HG03039 (cell line): ENCODE data around the gene DOCK2.
"Not testable (repeated sequence)": the region's sequence is repeated elsewhere in the genome, so short reads cannot be mapped to it uniquely, and the experiment has no call there.

Source experiments
- ATAC-seq: cut with Tn5 transposase; IDR thresholded peaks from one replicate; pipeline ENCODE4 v1.9.1; 2021; ENCODE audit warnings: mild to moderate bottlenecking, moderate library complexity; ENCODE audit not compliant: unreplicated experiment

Gene DOCK2

GRCh38 chr5:169808880-169809279 is 171.8 kb downstream of the DOCK2 start:
- not testable (repeated sequence) for ATAC-seq

DNA sequence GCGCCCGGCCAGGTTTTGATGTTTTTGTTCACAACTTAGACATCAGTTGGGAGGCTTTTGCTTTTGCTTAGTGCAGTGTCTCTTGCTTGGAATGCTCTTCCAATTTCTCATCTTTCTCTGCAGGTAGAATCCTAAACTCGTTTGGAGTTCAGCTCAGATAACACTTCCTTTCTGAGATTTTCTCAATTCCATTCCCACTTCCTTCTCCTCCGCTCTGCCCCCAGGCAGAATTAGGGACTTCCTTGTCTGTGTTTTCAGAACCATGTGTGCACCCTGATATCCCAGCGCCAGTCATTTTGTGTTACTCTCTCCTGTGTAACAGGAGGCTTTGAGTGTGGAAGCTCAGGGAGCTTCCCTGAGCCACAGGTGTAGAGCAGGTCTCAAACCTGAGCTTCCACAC is 172.2 kb downstream of the DOCK2 start:
- no peak for ATAC-seq

DNA sequence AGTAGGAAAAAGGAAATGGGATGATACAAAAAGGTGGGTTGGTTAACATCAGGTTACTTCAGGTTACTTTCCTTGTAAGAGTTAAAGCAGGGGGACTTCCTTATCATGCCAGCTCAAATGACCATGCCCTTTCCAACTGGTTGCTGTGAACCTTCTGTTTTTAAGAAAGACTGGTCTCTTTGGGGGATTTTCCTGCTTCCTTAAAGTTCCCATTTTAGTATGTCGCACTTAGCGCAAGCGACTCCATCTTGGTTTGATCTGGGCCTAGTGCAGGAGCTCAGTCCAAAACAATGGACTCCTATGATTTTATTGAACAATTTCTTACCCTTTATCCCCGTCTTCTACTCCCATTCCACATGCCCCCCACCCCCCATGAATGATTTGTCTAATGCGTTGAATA is 173.4 kb downstream of the DOCK2 start:
- no peak for ATAC-seq

- ATAC-seq: no peak
Observed at GRCh38 chr5:169811023-169811422, 173.9 kb downstream of the DOCK2 start.

DNA sequence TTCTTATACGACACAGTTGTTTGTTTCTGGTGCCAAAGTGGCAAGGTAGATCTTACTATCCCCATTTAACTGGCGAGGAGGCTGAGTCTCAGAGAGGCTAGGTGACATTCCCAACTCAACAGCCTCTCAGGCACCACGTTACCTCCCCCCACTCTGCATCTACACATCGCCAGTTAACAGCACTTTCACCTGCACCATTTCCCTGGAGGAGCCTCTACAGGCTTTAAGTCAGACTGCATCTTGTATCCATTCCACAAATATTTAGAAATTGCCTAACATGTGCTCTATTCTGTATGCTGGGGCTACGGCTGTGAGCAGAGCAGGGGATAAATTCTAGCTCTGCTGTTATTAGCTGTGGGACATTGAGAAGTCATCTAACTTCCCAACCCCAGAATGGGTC is 174.6 kb downstream of the DOCK2 start:
- no peak for ATAC-seq

- no peak for ATAC-seq
Observed at GRCh38 chr5:169812786-169813185, 175.7 kb downstream of the DOCK2 start.

DNA sequence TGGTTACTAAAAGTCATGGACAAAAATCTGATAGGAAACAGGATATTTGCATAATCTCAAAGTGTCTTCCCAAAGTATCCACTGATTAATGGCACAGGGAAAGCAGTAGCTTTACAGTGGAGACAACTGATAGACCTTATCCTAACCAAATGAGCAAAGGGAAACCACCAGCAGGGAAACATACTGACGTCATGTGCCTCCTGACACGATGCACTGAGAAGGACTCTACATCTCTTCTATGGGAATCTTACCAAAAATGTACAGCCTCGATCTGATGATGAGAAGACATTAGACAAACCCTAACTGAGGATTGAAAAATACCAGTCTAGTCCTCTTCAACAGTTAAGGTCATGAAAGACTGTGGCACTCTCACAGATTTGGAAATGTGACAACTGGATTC is 177.0 kb downstream of the DOCK2 start:
- ATAC-seq: no peak

DNA sequence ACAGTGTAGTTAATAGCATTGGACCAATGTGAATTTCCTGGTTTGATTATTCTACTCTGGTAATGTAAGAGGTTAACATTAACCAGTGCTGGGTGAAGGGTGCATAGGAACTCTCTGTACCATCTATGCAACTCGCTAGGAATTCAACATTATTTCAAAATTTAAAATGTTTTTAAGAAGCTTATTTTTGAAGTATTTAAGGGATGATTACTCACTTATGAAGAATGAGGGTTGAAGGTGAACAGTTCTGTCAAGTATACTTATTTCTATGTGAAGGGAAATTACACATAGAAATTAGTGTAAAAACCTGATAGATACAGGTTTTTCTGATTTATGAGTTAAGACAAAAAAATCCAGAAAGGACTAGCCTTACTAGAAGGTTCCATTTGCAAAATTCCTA is 177.4 kb downstream of the DOCK2 start:
- no peak for ATAC-seq

DNA sequence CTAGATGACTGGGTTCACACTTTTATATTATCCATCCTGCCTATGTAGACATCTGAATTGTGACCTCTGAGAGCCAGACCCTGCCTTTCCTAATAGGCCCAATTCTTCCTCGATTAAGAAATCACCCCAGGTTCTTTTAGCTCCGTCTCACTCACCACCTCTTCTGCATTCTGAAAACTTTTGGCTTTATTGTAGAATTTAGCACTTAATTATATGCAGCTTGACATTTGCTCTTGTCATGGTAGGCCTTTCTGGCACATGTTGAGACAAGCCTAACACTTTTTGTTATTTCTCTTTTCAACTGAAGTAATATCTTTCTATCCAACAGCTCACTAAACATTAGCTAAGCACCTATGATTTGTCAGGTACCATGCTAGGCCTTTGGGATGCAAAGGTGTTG is 180.0 kb downstream of the DOCK2 start:
- ATAC-seq: no peak

DNA sequence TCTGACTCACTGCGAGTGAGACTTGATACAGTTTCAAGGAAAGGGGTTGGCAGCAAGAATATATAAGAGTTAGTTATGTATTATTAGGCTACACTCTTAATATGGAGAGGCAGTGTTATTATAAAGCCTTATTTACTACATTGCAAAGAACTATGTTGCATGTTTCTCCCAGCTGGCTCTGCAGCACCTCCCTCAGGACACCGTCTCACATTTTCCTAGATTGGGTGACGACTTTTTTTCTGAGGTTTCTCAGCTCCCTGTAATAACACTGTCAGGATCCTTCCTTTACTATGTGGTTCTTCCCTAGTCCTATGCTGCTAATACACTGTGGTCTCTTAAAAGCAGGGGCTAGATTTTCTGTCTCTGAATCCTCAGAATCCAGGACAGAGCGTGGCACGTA is 189.5 kb downstream of the DOCK2 start:
- no peak for ATAC-seq

GRCh38 chr5:169827769-169828168 is 190.7 kb downstream of the DOCK2 start:
- no peak for ATAC-seq

GRCh38 chr5:169828385-169828784 is 191.3 kb downstream of the DOCK2 start:
- ATAC-seq: peak; percentile 71

GRCh38 chr5:169831331-169831730 is 194.3 kb downstream of the DOCK2 start:
- no peak for ATAC-seq

GRCh38 chr5:169832304-169832703 is 195.2 kb downstream of the DOCK2 start:
- no peak for ATAC-seq

DNA sequence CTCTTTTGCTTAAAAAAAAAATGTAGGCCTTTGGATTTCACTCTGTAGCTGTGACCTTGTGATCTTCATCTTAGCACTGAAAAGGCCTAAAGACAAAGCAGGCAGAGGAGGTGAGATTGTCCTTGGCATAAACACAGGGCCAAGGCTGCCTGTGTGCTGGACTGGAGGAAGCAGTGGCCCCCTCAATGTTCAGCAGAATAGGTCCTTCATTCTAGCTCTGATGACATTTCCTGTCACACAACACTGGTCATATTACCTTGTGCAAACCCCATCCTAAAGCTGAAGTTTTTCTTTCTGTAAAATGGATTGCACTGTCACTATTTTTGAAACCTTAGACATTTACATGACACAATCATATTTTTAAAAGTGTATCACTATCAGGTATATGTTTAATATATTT is 195.8 kb downstream of the DOCK2 start:
- ATAC-seq: no peak

DNA sequence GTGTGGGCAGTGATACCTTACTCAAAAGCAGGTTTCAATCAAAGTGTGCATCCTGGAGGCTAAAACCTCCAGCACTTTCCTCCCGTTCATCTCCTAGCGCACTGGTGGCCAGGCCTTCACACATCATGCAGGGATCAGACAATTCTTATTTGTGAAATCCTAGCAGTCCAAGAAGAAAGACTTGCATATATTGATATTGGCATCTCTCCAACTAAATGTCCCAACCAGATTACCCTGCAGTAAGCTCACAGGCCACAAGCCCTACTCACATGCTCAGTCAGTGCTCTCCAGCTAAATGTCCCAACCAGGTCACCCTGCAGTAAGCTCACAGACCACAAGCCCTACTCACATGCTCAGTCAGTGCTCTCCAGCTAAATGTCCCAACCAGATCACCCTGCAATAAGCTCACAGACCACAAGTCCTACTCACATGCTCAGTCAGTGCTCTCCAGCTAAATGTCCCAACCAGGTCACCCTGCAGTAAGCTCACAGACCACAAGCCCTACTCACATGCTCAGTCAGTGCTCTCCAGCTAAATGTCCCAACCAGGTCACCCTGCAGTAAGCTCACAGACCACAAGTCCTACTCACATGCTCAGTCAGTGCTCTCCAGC is 196.7 kb downstream of the DOCK2 start:
- not testable (repeated sequence) for ATAC-seq

DNA sequence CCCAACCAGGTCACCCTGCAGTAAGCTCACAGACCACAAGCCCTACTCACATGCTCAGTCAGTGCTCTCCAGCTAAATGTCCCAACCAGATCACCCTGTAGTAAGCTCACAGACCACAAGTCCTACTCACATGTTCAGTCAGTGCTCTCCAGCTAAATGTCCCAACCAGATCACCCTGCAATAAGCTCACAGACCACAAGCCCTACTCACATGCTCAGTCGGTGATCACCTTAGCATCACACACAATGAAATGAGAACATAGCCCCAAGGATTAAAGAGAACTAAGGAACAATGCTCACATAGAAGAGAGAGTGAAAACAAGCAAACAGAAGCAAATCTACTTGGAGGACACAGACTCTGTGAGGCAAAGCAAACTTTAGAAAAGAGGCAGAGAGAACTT is 197.5 kb downstream of the DOCK2 start:
- ATAC-seq: not testable (repeated sequence)

GRCh38 chr5:169836835-169837536 is 199.9 kb downstream of the DOCK2 start:
- no peak for ATAC-seq

GRCh38 chr5:169837686-169838085 is 200.6 kb downstream of the DOCK2 start:
- ATAC-seq: no peak

DNA sequence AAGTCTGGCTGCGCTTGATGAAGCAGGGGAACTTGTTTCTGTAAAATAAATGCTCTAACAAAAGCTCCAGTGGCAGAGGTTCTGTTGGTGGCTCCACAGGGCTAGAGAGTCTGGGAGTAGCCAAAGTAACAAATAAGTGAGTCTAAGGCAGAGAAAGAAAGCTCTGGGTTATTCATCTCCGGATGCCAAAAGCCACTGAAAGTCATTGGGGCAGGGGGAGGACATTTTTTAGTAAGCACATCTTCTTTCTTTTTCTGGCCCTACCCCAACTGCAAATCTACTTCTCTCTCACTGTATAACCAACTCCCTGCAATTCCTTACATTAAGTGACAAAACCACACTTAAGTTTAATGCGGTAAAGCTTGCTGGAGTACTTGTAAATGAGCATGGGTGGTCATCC is 201.6 kb downstream of the DOCK2 start:
- peak; percentile 77 for ATAC-seq

DNA sequence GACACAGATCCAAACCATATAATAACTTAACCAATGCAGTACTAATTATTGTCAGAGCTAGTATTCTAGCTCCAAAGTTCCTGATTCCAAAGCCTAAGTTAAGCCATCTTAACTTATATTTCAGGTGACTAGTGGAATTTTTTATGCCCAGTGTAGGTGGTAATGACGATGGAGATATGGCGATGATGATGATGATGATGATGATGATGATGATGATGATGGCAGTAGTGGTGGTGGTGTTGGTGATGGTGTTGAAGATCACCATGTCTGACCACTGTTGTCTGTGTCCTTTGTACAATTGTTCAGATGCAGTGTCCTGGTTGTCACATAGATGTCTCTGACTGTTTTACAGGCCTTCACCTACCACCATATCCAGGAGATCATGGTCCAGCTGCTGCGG is 203.3 kb downstream of the DOCK2 start:
- ATAC-seq: no peak

GRCh38 chr5:169842699-169843098 is 205.6 kb downstream of the DOCK2 start:
- no peak for ATAC-seq

- no peak for ATAC-seq
Observed at GRCh38 chr5:169847519-169847918, 210.4 kb downstream of the DOCK2 start.
